ENCODE measurements around the gene ITK. TPM values are rescaled to one million over a fixed set of nuclear protein-coding genes. Genes with fewer than 3 reads are reported as not detected.

ITK gene
- total RNA-seq, 1 experiment from 2014 or later, result not detected

GRCh38 chr5:157245886-157246285 lies 65.2 kb downstream of the ITK start:
- DNase-seq (ENCODE audit: low spot score), result no peak

DNA sequence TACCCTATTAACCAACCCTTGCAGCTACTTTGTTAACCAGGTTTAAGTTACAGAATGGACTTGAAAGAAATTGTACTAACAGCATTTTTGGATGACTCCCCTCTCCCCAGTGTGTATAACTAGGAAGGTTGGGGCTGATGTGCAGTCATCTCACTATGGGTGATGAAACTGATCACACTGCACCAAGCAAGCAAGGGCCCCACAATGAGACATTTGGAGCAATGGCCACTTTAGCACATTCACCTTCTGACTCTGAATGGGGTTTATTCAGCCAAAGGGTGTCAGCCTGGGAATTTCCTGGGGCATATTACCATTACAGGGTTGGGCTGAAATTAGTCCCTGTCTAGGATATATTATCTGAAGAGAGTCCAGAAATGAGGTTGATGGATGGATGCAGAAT lies 66.6 kb downstream of the ITK start:
- no peak for DNase-seq (ENCODE audit: low spot score)

GRCh38 chr5:157248821-157249470 lies 68.3 kb downstream of the ITK start:
- DNase-seq (ENCODE audit: low spot score), result no peak

DNA sequence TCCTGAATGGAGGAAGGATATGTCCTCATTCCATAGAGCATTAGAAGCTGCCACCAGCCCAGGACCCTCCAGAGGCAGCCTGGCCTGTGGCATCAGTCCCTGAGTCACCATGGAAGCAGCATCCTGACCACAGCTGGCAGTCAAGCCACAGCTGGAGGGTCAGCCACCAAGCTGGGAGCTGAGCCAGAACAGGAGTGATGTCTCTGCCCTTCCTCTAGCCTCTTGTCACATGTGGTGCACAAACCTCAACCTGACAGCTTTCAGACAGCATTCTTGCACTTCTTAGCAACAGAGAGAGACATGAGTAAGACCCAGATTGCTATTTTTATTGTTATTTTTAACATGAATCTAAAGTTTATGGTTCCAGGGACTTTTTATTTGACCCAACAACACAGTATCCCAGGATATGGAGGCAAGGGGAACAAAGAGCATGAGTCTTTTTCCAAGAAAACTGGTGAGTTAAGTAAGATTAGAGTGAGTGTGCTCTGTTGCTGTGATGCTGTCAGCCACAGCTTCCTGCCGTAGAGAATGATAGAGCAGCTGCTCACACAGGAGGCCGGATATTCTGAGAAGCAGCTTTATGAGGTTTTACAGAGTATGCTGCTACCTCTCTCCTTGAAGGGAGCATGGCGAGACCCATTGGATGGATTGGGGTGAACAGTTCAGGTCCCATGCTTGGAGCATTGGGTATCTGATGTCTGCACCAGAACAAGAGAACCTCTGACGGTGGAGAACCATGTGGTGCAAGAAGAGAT lies 72.2 kb downstream of the ITK start:
- DNase-seq (ENCODE audit: low spot score), result no peak

GRCh38 chr5:157253547-157253946 lies 72.9 kb downstream of the ITK start:
- DNase-seq (ENCODE audit: low spot score), result peak; percentile 63

DNA sequence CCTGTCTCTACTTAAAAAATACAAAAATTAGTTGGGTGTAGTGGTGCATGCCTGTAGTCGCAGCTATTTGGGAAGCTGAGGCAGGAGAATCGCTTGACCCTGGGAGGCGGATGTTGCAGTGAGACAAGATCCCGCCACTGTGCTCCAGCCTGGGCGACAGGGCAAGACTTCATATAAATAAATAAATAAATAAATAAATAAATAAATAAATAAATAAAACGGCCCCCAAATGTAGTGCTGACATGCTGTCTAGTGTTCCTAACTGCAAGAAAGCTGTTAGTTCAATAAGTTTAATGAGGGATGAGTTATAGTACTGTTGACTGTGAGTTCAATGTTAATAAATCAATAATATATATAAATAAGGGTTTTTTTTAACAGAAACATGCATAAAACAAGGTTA lies 77.8 kb downstream of the ITK start:
- no peak for DNase-seq (ENCODE audit: low spot score)

GRCh38 chr5:157259699-157260098 lies 79.1 kb downstream of the ITK start:
- no peak for DNase-seq (ENCODE audit: low spot score)

GRCh38 chr5:157263496-157264090 lies 83.0 kb downstream of the ITK start:
- no peak for DNase-seq (ENCODE audit: low spot score)

GRCh38 chr5:157265714-157266285 lies 85.2 kb downstream of the ITK start, which contains the start of gene CYFIP2:
CYFIP2 (plus strand) TSS chr5:157266123; CDS start chr5:157285362, 19,239 bp downstream.
- peak; percentile 40 for DNase-seq (ENCODE audit: low spot score)

- peak; percentile 49 for DNase-seq (ENCODE audit: low spot score)
Observed at GRCh38 chr5:157266286-157267007, 85.8 kb downstream of the ITK start.

DNA sequence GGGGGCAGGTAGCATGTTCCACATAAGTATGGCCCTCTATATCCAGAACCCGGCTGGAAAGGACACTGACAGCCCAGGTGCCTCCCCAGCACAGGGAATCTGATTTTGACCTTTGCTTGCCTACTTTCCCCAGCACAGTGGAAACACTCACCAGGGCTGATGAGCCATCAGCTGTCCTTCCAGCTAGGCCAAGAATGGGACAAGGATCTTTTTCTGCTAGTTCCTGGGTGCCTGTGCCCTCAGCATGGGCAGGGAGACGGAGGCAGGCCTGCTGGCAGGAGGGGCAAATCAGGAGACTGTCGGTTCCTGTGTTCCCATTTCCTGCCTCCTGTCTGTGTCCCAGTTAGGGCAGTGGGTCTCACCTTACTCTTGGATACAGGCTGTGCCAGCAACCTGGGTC lies 86.4 kb downstream of the ITK start:
- DNase-seq (ENCODE audit: low spot score), result no peak

DNA sequence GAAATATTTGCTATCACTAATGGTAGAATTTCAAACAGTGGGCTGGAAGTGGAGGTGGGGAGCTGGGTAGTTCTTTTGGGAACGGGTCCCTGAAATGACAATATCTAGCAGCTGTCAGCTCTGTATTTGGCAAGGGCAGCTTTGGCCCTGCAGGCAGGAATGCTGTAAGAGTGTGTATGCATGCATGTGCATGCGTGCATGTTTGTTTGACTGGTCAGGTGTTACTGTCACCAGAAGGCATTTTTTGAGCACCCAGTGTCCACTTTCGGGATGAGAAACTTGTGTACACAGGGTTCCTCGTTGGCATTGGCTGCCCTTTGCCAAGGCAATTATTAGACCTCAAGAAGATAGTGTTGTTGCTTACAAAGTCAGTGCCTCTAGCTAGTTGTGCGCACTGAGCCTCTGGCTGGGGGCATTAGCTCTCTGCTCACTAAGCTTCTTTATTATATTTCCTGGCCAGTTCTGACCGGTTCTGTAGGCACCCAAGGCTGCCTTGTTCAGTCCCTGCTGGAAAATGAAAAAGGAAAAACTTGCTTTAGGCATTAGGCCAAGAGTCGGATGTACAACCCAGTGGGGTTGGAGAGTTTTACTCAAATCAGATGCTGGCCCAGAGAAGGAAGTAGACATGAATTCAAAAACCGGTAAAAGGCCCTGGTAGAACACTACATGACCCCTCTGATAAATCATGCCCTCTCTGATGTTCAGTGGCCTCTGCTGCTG lies 87.3 kb downstream of the ITK start:
- no peak for DNase-seq (ENCODE audit: low spot score)

GRCh38 chr5:157269165-157269671 lies 88.6 kb downstream of the ITK start:
- DNase-seq (ENCODE audit: low spot score), result no peak

DNA sequence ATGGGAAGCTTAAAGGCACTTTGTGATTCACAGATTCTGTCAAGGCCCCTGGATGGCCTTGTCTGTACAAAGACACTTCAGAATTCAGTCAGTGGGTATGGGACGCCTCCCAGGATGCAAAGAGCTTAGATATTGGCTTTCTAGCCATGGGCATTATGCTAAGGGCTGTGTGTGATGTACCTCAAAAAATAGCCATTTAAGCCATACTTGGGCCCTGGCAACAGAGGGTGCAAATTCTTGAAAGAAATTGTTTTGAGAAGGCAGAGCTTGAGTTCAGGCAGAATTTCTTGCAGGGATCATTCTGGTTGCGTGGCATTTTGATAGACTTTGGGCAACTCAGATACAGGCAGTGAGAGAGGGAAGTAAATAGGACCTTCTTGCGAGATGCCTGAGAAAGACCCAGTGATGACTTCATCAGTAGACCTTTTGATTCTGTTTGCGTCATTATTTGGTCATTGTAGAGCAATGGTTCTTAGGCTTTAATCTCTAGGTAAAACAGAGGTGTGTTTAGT lies 89.2 kb downstream of the ITK start:
- no peak for DNase-seq (ENCODE audit: low spot score)

DNA sequence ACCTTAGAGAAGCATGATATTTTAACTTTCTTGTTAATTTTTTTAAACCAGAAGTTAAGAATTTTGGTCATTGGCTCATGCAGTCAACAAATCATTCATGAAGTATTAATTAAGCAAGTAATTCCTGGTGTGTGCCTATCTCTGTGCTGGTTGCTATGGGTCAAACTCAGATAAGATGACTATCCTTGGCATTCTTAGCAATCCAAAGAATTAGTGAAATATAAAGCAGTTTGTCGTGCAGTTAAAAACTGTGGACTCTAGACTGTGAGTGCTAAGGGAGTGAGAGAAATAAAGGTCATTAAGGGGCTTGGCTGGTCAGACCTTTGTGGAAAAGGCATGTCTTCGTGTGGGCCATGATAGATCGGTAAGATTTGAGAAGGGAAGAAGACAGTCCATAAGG lies 90.1 kb downstream of the ITK start:
- no peak for DNase-seq (ENCODE audit: low spot score)

- DNase-seq (ENCODE audit: low spot score), result no peak
Observed at GRCh38 chr5:157271740-157272271, 91.2 kb downstream of the ITK start.

DNA sequence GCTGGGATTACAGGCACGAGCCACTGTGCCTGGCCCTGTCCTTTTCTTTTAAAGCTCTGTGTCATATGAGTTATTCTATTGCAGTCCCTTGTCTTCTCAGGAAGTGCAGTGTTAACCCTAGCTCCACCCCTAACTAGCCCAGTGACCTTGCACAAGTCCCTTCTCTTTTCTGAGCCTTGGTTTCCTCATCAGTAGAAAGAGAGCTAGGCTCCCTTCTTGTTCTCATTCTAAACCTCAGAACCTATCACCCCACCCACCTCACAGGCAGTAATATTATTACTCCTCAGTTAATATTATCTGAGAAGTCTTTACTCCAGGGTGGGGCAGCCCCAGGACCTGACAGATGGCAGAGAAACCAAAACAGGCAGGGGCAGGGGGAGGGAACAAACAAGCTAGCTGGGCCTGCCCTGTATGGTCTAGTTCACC lies 92.5 kb downstream of the ITK start:
- DNase-seq (ENCODE audit: low spot score), result no peak

DNA sequence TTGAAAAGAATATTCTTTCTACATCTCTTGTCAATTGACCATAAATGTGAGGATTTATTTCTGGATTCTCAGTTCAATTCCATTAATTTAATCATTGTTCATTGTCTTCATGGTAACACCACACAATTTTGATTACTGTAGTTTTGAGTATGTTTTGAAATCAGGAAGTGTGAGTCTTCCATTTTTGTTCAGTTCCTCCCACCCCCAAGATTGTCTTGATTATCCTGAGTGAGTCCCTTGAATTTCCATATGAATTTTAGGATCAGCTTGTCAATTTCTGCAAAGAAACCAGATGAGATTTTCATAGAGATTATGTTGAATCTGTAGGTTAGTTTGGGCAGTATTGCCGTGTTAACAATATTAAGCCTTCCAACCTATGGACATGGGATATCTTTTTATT lies 94.8 kb downstream of the ITK start:
- DNase-seq (ENCODE audit: low spot score), result no peak

DNA sequence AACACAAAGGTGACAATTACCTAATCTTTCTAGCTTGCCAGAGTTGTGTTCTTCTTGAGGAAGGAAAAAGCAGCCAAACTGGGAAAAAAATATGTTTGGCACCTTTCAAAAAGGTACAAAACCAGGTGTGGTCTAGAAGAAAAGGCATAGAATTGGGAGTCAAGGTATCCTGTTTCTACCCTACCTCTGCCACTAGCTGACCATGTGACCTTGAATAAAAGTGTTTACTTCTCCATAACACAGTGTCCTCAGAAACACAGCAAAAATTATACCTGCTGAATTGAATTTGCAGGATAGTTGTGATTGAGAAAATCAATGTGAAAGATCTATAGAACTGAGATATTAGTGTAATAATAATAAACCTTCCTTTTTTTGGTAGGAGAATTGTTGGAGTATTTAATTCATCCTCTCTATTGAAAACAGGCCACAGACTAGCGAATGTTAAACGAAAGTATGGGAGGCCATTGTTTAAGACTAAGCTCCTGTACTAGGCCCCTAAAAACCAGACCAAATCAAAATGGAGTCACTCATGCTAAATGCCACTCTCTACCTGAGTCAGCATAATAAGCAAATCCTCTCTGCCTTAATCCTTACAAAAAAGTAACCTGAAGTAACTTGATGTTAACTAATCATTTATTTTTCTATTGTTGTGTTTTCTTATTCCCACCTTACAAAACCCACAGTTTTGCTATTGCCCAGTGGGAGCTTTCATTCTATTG lies 97.8 kb downstream of the ITK start:
- DNase-seq (ENCODE audit: low spot score), result no peak

Measured in HT-29 (cell line).